T-helper 2 cell treated with Interferon-gamma antibody and Interleukin-4, amounts not matched to agents 100 ng/mL and 5 ng/mL, for 36 hours (primary cell): ENCODE data around the gene UQCR10. TPM values are rescaled to one million over a fixed set of nuclear protein-coding genes. Genes with fewer than 3 reads are reported as not detected.

ENCODE experiments used
- intact Hi-C: fragments of 100-400 bp; cut with micrococcal nuclease; formaldehyde crosslinking; loops from one replicate; pipeline ENCODE4 v1.15.1; 2023
- total RNA-seq: library from RNA; stranded (reverse); gene quantifications from 2 replicates; pipeline ENCODE4 v1.2.3, GENCODE V29; 2022

UQCR10 gene
- total RNA-seq, 1 donor from 2014 or later = 88.5 TPM

DNA sequence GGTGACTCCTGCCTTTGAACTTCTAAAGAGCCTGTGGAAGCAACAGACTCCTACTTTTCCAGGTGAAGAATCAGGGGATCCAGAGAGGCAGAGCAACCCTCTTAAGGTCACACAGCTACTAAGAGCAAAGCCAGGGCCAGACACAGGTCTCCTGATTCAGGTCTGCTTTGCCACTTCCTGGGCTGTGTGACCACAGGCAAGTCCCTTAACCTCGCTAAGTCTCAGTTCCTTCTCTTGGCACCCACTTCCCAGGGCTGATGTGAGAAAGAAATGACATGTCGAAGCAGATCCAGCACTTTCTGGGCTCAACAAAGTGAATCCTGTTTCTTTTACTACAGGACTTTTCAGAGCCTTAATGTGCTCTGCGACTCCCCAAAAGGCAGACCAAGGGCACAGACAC lies 30.2 kb downstream of the UQCR10 start:
- intact Hi-C loops = no loop called here

DNA sequence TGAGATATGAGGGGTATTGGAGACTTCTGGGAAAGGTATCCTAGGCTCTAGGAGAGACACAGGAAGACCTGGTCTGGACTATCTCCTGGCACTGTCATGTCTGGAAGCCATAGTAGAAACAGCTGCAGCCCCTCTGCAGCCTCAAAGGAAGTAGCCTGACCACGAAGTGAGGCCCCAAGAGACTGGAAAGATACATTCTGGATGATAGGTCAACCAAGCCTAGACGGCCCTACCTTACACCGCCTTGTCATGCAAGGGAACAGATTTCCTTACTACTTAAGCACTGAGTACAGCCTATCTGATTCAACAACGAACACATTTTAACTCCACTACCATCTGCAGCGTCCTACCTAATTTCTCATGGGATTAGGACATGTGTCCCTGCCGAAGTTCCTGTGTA lies 31.1 kb downstream of the UQCR10 start:
- intact Hi-C loops = no loop called here

DNA sequence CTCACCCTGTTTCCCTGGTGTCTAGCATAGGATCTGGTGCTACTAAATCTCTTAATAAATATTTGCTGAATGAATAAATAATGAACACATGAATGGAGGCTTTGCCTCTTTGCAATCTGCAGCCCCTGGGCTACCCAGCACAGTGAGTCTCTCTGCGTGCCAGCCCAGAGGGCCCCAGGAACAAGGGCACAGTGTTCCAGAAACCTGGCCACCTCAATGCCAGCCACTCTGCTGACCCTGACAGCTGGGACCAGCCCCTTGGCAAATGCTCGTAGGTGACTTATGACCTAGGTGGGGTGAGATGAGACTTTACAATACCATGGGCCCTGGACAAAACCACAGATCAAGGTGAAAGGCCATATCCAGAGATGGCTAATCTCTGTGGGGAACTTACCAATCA lies 31.6 kb downstream of the UQCR10 start:
- intact Hi-C loops = no loop called here

DNA sequence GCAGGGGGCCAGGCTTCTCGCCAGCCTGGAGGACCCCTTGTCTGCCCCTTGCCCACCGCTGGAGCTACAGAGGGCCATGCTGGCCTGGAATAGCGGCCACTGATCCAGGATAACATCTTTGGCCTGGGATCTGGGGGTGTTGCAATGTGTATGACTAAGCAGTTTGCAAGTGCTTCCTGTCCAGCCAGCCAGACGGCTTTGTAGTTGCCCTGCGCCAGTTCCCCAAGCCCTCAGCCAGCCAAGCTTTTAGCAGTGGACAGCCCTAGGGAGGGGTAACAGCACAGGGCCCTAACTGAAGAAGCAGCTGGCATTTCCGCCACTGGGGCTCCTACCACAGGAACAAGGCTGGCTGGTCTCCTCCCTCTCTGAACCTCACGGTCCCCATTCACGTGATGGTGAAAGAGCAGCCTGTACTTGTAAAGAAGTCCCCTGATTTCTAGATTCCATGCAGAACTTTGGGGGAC lies 32.1 kb downstream of the UQCR10 start:
- intact Hi-C loops = no loop called here

DNA sequence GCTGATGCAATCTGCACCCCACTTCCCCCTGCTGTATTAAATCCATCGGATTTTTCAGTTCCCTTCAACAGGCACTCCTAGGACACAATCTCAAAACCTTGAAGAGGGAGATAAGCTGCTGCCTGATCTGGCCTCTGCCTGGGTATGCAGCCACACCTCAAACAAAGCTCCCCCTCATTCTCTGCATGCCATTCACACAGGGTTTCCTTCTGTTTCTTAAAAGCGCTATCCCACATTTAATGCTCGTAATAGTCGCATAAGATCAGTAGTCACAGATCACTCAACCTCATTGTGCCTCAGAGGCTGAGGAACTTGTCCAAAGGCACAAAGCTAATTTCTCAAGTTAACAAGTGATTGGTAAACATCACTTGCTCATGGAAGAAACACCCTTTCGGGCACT lies 34.0 kb downstream of the UQCR10 start:
- intact Hi-C loops = no loop called here

DNA sequence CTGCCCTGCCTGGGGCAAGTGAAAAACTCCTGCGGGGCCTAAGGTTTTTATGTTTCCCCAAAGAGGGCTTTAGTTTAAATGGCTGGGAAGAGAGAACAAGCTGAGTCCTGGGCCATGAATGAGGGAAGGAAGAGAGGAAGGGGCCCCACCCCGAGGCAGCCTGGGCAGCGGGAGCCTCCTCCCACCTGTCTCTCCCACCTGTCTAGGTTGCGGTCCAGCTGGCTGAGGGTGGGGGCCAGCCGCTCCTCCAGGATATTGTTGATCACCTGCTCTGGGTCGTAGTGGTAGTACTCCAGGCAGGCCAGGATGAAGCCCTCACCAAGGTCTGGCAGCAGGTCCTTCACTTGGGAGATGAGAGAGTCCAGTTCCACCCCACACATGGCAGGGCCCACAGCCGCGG lies 34.6 kb downstream of the UQCR10 start:
- intact Hi-C loops = no loop called here

DNA sequence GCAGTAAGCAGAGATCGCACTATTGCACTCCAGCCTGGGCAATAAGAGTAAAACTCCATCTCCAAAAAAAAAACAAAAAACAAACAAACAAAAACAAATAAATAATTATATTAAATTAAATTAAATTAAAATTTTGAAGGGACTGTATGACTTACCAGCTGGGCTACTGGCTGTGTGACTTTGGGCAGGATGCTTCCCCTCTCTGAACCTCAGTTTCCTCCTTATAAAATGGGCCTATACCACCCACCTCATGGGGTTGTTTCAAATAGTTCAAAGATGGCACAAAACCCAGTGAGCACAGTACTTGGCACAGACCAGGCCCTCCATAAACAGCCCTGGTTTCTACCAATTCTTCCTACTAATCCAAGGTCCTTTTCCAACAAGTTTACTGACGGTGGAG lies 36.0 kb downstream of the UQCR10 start:
- intact Hi-C loops = no loop called here

DNA sequence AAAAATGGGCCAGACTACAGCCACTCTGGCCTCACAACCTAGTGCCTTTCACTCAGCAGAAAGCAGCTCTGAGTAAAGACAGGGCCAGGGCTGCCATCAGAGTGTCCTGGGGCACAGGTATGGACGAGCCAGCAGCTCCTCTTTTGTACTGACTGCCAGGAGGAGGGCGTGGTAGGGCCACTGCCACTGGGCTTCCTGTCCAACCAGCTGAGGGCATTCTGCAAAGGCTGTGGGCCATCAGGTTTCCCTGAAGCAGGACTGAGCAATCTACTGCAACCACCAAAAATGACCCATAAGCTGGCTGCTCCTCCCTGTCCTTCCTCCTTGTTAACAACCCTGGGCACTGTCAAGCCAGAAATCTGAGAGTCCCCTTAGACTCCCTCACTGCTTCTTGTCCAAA lies 37.8 kb downstream of the UQCR10 start:
- intact Hi-C loops = no loop called here

DNA sequence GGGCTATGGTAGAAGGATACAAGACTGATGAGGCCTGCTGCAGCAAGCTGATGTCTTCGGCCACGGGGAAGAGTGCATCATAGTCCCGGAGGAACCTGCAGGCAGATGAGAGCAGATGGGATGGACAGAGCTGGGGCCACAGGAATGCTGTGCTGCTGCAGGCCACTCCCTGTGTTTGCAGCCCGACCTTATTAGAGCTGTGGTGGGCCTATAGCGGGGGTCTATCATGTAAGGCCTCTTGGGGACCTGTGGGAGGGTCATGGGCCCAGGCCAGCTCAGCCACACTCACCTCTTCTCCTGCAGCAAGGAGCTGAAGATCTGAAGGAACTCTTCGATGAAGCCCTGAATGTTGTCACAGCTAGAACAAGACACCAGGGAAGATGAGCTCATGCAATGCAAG lies 39.0 kb downstream of the UQCR10 start:
- intact Hi-C loops = no loop called here

DNA sequence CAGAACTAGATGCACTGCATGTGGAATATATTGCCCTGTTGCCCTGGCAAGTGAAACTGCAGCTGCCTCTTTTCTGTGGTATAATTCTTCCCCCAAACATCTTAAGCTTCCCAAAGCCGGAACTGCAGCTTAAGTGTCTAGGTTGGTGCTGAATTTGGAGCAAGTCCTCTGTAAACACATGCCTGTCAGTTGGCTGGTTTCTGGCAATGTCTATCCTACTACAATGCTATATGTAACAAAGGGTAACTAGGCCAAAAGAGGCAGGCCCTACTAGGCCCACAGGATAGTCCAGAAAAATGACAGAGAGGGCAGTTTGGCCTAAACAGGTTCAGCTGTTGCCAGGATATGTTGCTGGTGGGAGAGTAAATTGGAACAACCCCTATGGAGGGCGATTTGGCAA lies 43.0 kb downstream of the UQCR10 start:
- intact Hi-C loops = no loop called here

DNA sequence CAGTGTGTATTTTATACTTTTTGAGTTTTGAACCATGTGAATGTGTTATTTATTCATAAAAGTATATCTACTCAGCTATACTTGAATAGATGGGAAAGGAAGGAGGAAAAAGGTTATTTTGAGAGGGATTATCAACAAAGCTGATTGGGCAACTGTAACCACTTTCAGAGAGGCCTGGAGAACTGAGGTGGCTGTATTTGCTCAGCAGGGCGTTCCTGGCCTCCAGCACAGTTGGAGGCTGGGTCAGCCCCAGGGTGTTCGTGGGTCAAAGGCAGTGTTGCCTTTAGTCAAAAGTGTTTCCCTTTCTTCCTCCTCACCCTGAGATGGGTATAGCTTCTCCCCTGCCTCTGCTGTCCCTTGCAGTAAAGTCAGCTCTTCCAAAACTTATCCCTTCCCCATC lies 44.2 kb downstream of the UQCR10 start:
- intact Hi-C loops = no loop called here

DNA sequence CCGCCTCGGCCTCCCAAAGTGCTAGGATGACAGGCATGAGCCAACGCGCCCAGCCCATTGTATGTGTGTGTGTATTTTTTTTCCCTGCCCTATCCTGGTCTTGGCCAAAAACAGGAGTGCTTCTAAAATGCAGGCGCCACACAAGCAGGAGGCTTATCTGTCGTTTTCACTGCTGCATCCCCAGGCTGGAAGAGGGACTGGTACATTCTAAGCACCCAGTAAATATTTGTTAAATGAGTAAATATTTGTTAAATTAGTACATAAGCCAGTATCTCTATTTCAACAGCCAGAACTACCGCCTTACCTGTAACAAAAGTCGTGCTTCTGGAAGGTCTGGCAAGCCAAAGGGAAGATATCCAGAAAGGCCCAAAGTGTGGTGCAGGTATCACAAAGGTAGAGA lies 46.0 kb downstream of the UQCR10 start:
- intact Hi-C loops = no loop called here

DNA sequence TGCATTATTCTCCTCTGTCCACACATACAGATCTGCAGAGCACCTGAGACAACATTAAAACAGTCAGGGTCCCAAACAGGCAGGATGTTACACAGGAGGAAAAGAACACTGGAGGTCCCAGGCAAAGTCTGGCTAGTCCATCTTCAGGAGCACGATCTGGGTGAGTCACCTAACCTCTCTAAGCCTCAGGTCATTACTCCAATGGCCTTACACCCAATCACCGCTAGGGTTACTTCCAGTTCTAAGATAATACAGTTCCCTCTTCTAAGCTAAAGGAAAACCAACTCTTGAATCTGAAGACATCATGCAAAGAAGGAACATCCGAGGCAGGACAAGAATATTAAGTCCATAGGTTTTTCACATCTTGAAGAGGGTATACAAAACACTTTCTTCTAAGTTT lies 46.4 kb downstream of the UQCR10 start:
- intact Hi-C loops = no loop called here

DNA sequence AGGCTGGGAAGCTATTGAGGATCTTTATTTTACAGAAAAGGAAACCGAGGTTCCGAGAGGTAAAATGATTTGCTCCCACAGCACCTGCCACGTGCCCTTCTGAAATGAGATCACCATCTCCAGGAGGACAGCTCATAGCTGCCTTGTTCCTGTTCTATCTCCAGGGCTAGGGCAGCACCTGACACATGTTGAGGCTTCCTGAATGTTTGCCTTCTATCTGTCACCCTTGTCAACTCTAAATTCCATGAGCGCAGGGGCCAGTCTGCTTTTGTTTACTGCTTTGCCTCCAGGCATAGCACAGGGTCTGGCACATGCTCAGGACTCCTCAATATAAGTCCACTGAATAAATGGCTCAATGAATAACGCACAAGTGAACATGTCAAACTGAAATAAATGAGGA lies 46.8 kb downstream of the UQCR10 start:
- intact Hi-C loops = no loop called here

DNA sequence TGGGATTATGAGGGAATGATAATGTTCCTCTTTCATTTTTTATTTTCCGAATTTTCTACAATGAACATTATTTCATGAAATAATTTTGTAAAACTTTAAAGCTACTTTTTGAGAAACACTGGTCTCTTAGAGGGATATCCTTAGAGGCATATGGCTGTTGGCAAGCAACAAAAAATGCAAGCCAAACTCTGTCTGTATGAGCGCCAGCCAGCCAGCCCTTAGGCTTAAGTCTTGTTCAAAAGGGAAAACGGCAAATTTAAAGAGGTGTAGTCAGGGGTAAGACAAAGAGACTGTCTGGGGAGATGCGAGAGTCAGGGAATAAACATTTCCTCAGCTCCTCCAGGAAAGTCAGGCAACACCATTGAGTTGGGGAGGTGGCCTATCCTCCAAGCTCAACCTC lies 48.4 kb downstream of the UQCR10 start:
- intact Hi-C loops = no loop called here

DNA sequence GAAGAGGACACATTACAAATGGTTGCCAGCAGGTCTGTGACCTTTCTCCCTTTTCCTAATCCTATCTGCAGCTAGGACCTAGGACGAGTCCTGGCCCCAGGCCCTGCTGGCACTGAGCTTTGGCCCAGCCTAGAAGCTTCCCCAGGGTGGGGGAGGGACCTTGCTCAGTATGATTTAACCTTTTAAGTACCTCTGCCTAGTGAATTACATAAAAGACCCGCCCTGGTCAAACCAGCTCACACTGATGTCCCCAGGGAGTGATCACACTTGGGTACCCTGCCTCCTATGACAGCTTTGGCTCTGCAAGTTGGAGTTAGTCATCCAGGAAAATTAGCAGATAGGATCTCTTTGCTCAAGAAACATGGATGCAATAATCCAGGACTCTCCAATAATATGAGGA lies 49.0 kb downstream of the UQCR10 start:
- intact Hi-C loops = no loop called here

DNA sequence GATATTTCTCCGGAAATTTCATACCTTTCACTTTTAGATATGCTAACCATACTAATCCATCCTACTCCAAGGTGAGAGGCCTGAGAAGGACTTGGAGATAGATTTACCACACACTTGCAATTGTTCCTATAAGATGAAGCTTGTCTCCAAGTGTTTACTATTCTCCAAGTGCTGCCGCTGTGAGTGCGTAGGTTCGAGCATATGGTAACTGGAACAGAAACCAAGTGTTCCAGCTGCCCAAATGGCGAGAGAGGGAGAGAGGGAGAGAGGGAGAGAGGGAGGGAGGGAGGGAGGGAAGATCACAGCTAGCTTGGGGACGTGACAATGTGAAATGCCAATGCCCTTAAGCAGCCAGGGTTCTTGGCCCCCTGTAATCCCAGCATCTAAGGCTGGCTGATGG lies 49.4 kb downstream of the UQCR10 start:
- intact Hi-C loops = no loop called here

DNA sequence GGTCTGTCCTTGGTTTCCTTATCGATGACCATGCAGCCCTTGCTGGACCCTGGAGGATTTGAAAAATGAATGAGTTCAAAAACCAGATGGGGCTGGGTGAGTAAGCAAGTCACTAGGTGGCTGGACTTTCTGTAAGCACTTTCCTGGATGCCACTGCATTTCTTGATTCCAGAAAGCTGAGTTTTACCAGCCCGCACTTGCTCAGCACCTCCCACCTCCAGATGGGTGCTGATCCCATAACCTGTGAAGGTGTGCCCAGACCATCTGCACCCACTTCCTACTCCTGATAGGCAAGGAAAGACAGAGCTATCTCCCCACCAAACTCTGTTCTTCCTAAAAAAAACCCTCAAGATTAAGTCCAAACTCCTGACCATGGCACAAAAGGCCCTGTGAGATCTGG lies 49.8 kb downstream of the UQCR10 start:
- intact Hi-C loops = no loop called here

DNA sequence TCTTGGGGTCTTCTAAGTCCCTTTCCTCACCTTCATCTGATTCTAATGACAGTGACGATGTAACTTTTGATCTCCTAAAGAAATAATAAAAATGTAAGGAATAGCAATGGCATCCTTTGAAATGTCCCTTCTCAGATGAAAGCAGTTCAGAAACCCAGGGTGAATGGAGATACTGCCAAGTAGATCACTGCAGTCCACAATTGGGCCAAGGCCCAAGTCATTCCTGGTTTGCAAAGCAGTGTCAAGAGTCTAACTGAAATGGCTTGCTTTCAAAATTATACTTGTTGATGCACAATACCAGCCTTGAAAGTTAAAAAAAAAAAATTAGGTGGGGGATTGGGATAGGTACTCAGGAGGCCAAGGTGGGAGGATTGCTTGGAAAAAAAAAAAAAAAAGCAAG lies 50.6 kb downstream of the UQCR10 start:
- intact Hi-C loops = no loop called here

DNA sequence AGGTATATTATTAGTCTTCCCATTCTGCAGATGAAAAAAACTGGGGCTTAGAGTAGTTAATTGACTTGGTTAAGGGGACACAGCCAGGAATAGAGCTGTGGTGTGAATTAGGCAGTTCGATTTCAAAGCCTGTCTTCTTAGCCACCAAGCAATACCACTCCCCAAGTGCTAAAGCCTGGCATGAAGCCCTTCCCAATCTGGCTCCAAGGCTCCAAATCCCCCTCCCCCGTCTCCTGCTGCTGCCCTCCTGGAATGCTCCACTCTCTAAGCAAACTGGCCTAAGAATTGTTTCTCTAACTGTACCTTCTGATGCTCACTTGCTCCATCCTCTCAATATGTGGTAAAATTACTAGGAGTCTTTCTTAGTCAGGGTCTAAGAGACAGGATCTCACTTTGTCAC lies 52.3 kb downstream of the UQCR10 start:
- intact Hi-C loops = no loop called here
